ENCODE results near the gene ALG12.

The ALG12 gene

DNA sequence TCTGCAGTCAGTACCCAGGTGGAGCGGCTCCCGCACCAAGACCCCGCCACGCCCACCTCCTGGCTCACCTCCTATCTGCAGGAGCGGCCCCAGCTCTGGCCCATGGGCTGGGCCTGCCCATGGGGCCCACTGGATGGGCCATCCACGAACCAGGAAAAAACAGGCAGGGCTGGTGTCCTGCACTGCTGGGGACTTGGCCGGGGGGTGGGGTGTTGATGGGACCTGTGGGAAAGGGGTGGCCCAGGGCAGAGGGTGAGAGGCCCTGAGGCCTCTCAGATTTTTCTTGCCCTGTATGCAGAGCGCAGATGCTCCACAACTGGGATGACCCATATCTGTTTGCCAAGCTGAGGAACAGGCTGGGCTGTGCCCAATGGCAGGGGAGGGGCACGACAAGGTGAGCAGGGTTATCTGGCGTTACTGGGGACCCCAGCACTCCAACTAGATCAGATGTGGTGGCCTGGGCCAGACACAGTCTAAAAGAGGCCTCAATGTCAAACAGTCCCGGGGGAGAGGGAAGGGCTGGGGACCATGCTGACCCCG is 39.7 kb upstream of the ALG12 start:
- DNase-seq (ENCODE audit: low read depth): no peak

GRCh38 chr22:49956914-49957825 is 38.9 kb upstream of the ALG12 start:
- no peak for DNase-seq (ENCODE audit: low read depth)

GRCh38 chr22:49956418-49956770 is 38.2 kb upstream of the ALG12 start:
- no peak for DNase-seq (ENCODE audit: low read depth)

- no peak for DNase-seq (ENCODE audit: low read depth)
Observed at GRCh38 chr22:49955581-49956417, 37.6 kb upstream of the ALG12 start.

DNA sequence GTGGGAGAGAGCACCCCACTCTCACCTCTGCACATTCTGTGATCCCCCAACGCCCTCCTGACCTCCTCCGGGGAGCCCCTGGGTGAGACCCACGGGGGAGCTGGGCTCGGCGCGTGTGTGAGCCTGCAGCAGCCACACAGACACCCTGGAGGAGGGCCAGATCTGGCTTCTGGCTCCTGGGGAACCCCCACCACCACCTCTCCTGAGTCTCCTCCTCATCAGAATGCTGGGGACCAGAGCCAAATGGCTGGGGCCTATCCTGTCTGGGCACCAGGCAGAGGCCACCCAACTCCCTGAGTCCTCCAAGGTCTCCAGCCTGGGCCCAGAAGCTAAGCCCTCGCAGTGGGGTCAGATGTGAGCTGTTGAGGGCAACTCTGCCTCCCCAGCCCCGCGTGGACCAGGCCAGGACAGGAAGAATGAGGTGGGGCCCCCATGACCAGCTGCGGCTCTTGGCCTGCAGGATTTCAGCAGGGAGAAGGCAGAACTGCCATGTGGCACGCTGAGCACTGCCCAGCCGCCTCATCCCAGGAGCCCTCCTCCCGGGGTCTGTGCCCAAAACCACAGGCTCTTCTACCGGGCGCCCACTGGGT is 36.8 kb upstream of the ALG12 start:
- no peak for DNase-seq (ENCODE audit: low read depth)

- no peak for DNase-seq (ENCODE audit: low read depth)
Observed at GRCh38 chr22:49954354-49954753, 36.1 kb upstream of the ALG12 start.

DNA sequence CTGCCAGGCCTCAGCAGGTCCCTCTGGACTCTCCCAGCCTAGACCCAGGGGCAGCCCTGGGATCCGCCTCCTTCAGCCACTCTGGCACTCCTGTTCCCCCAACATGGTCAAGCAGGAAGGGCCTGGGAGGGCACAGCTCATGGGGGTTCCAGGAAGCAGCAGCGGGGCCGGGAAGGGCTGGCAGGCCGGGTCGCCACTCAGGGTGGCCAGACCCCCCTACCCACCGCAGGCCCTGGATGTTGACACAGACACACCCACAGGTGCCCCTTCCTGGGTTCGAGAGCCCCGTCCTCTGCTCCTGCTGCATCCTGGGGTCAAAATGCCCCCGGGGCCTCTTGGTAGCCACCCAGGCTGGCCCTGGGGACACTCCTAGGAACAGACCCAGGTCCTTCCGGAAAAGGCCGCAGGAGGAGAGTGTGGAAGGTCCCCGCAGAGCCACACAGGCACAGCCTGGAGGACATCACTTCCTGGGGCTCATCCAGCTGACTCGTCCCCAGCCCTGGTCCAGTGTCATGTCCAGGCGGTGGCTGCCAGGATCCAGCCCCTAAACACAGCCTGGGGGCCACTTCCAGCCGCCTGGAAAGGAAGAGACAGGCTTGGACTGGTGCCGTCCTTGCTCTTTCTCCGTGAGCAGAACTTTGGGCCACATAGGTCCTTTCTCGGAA is 35.6 kb upstream of the ALG12 start:
- no peak for DNase-seq (ENCODE audit: low read depth)

DNA sequence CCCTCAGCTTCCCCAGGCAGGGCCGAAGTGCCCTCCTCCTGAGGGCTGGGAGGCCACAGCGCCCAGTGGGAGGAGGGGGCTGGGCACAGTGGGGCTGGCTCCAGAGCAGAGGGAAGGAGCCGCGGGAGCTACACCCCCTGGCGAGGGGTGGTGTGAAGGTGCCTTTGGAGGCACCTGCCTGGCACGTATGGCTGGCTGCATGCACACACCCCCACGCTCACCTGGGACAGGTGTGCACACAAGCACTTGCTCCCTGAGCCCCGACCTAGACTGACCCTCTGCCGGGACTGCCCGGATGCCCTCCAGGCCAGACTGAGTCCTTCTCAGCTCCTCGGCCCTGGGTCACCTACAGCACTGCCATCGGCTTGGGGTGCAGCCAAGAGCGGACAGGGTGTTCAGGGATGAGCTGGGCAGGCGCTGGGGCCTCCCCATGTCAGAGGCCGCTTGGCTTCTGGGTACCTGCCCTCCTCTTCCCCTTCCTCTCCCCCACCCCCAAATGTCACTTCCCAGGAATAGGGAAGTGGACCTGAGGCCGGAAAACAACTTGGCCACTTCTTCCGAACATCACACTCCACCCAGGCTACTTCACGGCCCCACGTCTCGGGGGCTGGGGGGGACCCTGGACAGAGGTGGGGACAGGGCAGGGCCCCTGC is 34.9 kb upstream of the ALG12 start:
- DNase-seq (ENCODE audit: low read depth): no peak

DNA sequence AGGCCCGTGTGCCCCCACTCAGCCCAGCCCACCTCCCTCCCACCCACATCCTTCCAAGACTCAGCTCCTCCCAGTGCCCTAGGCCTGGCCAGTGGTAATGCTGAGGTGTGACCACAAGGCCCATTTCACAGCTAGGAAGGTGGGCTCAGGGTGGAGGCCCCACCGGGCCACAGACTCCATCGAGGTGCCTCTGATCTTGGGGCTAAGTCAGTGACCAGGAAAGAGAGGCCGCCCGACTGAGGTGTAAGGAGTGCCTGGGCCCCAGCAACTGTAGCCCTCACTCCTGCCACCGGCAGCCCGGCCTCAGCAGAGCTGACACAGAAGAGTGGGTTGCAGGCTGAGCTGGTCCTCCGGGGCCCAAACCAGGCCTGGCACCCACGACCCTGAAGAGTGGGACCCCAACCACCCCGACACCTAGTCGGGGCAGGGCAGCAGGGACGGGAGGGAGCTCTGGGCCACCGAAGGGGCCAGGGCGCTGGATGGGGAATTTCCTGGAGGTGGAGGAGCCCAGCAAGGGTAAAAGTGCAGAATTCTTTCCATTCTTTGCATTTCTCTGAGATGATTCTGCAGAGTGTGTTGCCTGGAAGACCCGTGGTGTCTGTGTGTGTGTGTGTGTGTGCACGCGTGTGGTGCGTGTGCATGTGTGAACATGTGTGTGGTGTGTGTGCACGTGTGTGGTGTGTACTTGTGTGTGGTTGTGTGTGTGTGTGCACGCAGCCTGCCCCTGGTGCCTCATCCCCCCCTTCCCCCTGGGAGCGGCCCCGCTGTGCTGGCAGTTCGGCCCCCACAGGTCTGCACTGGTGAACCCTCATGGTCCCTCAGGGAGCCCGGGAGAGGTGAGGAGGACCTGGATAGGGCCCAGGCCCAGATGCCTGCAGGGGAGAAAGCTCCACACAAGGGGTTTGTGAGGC is 34.0 kb upstream of the ALG12 start:
- DNase-seq (ENCODE audit: low read depth): no peak

DNA sequence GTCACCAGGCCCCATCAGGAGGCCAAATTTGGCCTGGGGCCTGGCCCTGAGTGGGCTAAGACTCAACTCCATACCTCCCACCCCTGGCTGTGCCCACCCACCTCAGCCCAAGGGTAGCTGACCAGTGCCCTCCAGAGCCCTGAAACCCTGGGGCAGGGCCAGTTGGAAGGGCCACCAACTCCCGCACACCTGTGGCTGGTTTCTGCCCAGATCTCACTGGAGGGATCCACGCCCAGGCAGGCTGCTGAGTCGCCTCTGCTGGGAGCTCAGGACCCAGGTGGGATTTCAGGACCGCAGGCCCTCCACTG is 33.4 kb upstream of the ALG12 start:
- no peak for DNase-seq (ENCODE audit: low read depth)

GRCh38 chr22:49951000-49951677 is 32.9 kb upstream of the ALG12 start:
- DNase-seq (ENCODE audit: low read depth): no peak

GRCh38 chr22:49950396-49950994 is 32.3 kb upstream of the ALG12 start:
- no peak for DNase-seq (ENCODE audit: low read depth)

DNA sequence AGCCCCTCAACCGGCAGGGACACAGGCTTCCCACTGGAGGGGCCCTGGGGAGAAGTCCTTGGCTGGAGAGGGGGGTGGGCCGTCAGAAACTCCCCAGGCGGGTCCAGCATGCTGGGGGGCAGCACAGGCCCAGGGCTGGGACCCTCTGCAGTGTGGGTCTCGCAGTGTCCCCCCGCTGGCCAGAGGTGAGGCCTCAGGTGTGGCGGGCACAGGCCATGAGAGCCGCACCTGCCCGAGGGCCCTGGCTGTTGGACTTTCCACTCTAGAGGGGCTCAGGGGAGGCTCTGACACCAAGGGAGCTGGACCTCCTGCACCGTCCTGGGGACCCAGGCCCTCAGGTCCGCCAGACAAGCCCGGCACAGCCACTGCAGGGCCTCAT is 31.7 kb upstream of the ALG12 start:
- DNase-seq (ENCODE audit: low read depth): no peak

GRCh38 chr22:49948958-49949913 is 31.0 kb upstream of the ALG12 start:
- DNase-seq (ENCODE audit: low read depth): no peak

GRCh38 chr22:49948116-49948957 is 30.1 kb upstream of the ALG12 start:
- DNase-seq (ENCODE audit: low read depth): no peak

DNA sequence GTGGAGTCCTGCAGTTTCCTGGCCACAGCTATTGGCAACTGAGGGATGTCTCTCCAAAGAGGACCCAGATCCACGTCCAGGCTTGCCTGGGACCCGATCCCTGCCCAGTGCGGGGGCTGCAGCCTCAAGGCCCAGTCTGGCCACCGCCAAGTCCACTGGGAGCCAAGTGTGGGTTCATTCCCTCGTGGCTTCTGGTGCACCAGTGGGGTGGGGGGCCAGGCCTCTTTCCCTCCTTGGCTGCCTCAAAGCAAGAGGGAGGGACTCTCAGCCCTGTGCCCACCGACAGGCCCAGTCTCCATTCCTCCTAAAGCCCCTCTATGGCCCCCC is 29.0 kb upstream of the ALG12 start:
- no peak for DNase-seq (ENCODE audit: low read depth)

DNA sequence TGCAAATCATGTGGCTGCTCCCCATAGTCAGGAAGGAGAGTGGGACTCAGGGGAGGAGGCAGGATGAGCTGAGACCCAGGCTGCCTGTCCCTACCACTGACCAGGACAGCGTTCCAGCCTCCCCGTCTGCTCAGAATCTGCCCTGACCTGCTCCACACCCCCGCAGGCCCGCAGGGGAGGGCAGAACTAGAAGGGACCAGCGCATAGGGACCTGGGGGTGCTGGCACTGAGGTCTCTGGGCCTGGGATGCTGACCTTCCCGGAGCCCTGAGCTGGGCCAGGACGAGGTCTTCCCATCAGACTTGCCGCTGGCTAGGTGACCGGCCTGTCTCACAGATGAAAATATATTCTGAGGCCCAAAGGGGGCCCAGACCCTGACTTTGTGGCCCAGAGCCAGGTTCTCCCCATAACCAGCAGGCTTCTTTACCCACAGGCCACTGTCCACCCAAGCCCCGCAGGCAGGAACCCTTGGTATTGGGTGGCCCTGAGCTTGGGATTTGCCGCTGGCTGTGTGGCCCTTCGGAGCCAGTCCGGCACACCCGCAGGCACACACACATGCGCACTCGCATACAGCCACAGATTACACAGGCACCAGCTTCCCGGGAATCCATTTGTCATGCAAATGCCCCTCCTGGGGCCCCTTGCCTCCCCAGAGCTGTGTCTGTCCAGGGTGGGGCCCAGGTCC is 28.5 kb upstream of the ALG12 start:
- DNase-seq (ENCODE audit: low read depth): no peak

Measured in GM04504 (cell line).